Inferior parietal cortex (tissue), 1 donor: ENCODE measurements around the gene SEMA3C.

ENCODE experiments used
- DNase-seq: peaks from one replicate; pipeline ENCODE4 v3.0.0-alpha.2; 2016; ENCODE audit errors: extremely low spot score

The SEMA3C gene

GRCh38 chr7:80885757-80886156 lies 33.1 kb downstream of the SEMA3C start:
- no peak for DNase-seq

GRCh38 chr7:80884511-80885195 lies 34.2 kb downstream of the SEMA3C start:
- no peak for DNase-seq

- no peak for DNase-seq
Observed at GRCh38 chr7:80883154-80884025, 35.5 kb downstream of the SEMA3C start.

GRCh38 chr7:80882213-80882801 lies 36.5 kb downstream of the SEMA3C start:
- no peak for DNase-seq

DNA sequence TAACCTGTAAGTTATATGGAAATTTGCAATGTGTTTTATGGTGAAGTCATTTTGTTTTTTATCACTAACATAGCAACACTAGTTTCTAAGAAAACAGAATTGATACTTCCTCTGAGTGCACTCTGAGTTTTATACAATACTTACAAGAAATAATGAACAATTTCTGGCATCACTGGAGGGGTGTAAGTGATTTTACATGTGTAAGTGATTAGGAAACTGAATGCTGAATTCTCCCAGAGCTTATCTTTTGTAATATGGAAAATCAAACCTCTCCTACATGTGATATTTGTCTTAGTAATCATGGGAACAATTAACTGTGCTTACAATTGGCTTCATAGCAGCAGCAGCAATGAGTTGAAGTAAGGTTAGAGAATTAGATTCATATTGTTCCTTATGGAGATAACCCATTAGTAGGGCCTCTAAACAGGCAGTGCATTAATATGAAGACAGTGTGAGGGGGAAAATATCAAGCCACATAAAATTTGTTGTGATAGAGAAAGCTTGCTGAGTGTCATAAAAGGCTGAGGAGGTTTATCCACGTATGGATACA lies 37.4 kb downstream of the SEMA3C start:
- no peak for DNase-seq

- DNase-seq = no peak
Observed at GRCh38 chr7:80879849-80880248, 39.0 kb downstream of the SEMA3C start.

DNA sequence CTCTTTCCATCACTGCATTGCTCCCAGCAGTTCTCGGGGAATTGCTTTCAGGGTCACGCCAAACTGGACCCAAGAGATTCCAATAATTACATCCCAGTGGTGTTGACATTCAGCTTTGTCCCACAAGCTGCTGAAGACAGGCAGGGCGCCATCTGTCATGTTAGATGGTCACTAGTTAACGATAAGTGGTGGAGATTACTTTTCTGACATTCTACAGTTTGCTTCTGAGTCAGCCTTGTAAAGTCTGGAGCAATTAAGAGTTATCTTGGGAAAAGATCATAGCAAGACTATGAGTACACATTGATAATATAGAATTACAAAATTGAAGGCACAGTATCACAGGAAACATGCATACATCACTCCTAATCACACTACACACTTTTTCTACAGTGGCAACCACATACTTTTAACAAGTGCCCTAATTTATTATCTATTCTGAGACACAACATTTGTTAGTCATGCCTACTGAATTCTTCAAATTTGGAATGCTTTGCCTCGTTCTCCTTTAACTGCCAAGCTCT lies 41.9 kb downstream of the SEMA3C start:
- no peak for DNase-seq

DNA sequence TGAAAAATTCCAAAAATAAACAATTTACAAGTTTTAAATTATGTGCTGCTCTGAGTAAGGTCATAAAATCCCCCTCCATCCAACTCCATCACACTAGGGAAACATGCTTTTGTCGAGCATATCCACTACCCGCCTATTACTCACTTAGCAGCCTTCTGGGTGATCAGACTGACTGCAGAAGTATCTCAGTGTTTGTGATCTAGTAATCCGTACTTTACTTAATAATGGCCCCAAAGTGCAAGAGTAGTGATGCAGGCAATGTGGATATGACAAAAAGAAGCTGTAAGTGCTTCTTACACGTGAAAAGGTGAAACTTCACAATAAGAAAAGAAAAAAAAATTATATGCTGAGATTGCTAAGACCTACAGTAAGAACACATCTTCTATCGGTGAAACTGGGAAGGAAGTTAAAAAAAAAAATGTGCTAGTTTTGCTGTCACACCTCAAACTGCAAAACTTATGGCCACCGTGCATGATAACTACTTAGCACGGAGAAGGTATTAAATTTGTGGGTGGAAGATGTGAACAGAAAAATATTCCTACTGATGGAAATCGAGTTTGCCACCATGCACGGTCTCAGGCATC lies 43.2 kb downstream of the SEMA3C start:
- no peak for DNase-seq

DNA sequence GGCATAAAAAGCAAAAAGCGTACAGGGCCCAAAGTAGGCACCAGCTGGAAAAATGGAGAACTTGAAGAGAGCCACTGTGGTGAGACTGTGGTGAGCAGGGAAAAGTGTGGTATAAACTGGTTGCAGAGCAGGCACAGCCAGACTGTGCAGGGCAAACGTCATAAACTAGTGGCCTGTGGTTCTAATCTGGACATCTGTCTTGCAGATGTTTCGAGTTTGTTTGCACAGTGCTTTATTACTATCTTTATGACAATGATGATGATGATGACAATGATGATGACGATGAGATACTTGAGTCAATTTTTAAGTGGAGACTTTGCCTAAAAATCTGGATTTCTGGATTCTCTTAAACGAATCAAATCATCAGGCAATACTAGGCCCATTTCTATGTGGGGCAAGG lies 45.7 kb downstream of the SEMA3C start:
- no peak for DNase-seq

GRCh38 chr7:80871228-80871627 lies 47.6 kb downstream of the SEMA3C start:
- DNase-seq = no peak

GRCh38 chr7:80870813-80871212 lies 48.0 kb downstream of the SEMA3C start:
- no peak for DNase-seq

- DNase-seq = no peak
Observed at GRCh38 chr7:80869821-80870751, 48.8 kb downstream of the SEMA3C start.

DNA sequence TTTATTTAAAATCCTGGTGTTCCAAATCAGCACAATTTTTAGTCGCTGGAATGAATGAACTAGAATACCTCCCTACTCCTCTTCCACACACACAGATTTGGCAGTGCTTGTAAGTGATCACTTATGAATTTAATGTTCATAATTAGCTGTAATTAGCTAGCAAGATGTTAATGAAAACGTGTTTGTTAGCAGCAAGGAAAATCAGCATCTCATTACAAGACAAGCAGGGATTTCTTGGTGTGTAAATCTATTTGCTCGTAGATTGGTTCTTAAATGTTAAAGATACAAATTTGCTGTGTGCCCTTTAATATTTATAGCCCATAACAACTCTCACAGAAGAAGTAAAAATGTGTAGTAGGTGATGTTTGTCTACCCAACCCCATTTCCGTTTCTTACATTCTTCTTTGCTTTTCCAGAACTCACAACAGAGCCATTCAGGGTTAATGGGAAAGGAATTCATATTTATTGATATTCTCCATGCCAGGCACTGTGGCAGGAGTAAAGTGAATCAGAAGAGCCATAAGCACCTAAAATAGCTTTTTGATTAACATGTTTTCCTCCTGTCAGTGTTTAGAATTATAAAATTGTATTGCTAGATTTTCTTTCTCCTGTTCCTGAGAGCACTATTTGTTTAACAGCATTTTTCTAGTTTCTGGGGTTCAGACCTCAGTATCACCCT lies 49.6 kb downstream of the SEMA3C start:
- no peak for DNase-seq

DNA sequence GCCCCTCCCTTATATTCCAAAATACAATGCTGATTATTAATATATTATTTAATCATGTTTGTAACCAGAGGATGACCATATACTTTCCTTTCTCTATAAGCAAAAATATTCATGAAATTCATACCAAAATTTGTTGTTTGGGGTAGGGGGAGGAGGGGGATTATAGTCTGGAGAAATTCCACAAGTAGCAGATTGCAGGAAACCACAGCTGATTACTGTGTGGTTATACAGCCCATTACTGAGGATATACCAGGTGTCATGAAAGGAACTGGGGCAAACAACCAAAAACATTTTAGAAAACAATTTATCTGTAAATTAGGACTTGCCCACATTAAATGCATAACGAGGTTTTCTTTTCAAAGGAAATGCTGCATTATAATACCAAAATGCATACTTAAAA lies 50.3 kb downstream of the SEMA3C start:
- no peak for DNase-seq

GRCh38 chr7:80860554-80860953 lies 58.3 kb downstream of the SEMA3C start:
- DNase-seq = no peak

- DNase-seq = no peak
Observed at GRCh38 chr7:80859272-80859970, 59.4 kb downstream of the SEMA3C start.

GRCh38 chr7:80858141-80858903 lies 60.5 kb downstream of the SEMA3C start:
- no peak for DNase-seq

- no peak for DNase-seq
Observed at GRCh38 chr7:80856769-80857168, 62.1 kb downstream of the SEMA3C start.
